NCI-H748 (cell line): ENCODE results near the gene OGT.
"Not testable (repeated sequence)": the region's sequence is repeated elsewhere in the genome, so short reads cannot be mapped to it uniquely, and the experiment has no call there.

Source experiments
- DNase-seq: peaks from one replicate; lab custom pipeline; 2025; ENCODE audit not compliant: unreplicated experiment; lab: John Stamatoyannopoulos, UW

OGT gene

GRCh38 chrX:71532753-71533425 lies at the start of gene OGT:
TSS of gene OGT (plus strand) at chrX:71533104. CDS start at chrX:71533300, 196 bp downstream.
- DNase-seq = peak; percentile 98

DNA sequence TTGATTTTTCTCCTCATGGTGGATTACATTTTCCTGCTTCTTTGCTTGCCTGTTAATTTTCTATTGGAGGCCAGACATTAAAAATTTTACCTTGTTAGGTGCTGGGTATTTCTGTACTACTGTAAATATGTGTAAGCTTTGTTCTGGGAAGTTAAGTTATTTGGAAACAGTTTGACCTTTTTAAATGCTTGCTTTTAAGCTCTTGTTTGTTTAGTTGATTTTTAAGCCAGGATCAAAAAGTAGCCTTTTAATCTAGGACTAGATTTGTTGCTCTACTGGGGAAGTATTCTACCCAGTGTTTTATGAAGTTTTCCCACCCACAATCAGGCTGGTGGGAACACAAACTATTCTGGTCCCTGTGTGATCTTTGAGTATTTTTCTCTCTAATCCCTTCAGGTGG lies 45.1 kb upstream of the OGT start:
- no peak for DNase-seq

- no peak for DNase-seq
These were observed 43.4 kb upstream of the OGT start for GRCh38 chrX:71489540-71489939.

DNA sequence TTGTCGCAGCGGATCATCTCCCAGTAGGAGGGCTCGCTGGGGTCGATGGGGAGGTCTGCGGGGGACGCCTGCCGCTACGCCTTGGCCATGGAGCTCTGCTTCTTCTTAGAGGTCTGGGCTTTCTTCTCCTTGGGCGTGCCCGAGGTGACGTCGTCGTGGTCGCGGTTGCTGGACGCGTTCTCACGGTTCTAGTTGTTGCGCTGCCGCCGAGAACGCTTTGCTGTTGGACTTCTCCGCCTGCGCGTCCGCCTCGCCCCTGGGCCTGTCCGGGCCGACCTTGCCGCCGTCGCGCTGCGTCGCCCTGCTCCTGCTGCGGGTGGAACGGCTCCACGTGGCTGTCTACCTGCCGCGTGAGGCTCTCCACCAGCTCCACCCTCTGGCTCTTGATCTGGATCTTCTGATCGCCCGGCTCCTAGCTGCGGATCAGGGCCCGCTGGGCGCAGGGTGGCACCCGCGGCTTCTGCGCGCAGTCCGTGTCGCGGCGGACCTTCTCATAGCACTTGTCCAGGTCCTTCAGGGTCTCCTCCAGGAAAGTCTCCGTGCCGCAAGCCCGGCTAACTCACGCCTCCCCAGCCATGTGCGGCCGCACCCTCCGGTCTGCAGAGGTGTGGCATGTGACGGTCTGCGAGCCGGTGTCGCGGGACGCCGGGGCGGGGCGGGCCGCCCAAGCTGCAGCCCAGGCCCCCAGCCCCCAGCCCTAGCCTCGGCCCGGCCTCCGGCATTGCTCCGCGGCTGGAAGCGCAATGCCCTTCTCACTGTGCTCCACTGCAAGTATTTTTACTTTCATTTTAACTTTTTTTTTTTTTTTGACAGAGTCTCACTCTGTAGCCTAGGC lies 40.5 kb upstream of the OGT start:
- peak; percentile 54 for DNase-seq

- DNase-seq = no peak
These were observed 39.7 kb upstream of the OGT start for GRCh38 chrX:71493111-71493613.

DNA sequence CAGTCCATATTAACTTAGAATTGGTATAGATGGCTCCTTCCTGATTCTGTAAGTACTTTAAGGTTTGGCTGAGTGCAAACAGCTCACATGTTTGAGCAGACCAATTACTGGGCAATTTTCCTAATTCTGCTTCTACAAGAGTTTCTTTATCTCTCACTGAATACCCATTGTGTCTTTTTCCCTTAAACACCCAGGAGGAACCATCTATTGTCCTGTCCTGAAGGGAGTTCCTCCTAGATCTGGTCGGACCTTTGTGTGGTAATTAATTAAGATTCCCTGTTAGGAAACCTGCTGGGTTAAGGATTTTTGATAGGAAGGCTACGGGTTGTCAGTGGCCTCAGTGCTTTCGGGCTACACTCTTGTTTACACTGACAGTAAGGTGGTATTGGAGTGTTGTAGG lies 36.9 kb upstream of the OGT start:
- peak; percentile 4 for DNase-seq

DNA sequence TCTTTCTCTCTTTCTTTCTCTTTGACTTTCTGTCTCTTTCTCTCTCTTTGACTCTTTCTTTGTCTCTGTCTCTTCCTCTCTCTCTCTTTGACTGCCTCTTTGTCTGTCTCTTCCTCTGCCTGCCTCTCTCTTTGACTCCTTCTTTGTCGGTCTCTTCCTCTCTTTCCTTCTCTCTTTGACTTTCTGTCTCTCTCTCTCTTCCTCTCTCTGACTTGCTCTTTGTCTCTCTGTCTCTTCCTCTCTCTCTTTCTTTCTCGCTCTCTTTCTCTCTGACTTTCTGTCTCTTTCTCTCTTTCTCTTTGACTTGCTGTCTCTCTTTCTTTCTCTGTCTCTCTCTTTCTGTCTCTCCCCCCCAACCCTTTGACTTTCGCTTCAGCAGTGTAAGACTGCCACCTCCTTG lies 36.4 kb upstream of the OGT start:
- DNase-seq = no peak

- DNase-seq = not testable (repeated sequence)
These were observed 30.8 kb upstream of the OGT start for GRCh38 chrX:71502080-71502479.

DNA sequence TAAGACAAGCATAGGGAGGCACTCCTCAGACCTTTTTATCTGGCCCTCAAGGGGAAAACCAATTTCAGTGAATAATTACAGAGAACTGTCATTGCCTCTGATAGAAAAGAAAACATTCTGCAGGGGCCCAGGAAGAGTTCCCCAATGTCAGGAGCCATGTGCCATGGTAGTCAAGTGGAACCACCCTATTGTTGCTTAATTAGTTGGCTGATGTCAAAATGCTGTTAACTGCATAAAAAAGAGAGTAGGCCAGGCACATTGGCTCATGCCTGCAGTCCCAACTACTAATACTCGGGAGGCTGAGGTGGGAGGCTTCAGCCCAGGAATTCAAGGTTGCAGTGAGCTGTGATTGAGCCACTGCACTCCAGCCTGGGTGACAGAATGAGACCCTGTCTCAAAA lies 28.6 kb upstream of the OGT start:
- no peak for DNase-seq

- DNase-seq = no peak
These were observed 23.6 kb upstream of the OGT start for GRCh38 chrX:71509289-71509688.

- DNase-seq = no peak
These were observed 22.7 kb upstream of the OGT start for GRCh38 chrX:71510161-71510560.

DNA sequence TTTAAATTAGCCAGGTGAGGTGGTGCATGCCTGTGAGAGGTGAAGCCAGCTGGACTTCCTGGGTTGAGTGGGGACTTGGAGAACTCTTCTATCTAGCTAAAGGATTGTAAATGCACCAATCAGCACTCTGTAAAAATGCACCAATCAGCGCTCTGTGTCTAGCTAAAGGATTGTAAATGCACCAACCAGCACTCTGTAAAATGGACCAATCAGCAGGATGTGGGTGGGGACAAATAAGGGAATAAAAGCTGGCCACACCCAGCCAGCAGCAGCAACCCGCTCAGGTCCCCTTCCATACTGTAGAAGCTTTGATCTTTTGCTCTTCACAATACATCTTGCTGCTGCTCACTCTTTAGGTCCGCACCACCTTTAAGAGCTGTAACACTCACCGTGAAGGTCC lies 19.2 kb upstream of the OGT start:
- DNase-seq = not testable (repeated sequence)

- DNase-seq = no peak
These were observed 18.4 kb upstream of the OGT start for GRCh38 chrX:71514367-71515037.

GRCh38 chrX:71515038-71515396 lies 17.9 kb upstream of the OGT start:
- DNase-seq = no peak

DNA sequence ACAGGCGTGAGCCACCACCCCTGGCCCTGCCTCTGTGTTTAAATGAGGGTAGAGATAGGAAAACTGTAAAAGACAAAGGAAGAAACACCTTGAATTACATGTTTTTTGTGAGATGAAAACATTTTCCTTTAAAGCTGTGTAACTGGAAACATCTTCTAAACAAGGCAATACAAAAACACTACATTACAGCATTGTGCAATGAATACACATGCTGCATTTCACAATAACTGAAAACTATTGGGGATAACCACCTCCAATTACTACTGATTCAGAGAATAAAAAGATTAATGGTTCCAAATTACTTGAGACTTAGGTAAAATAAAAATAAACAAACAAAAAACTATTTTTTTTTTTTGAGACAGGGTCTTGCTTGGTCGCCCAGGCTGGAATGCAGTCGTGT lies 7.6 kb upstream of the OGT start:
- no peak for DNase-seq

GRCh38 chrX:71532078-71532752 lies 689 bp upstream of the OGT start:
- peak; percentile 49 for DNase-seq

DNA sequence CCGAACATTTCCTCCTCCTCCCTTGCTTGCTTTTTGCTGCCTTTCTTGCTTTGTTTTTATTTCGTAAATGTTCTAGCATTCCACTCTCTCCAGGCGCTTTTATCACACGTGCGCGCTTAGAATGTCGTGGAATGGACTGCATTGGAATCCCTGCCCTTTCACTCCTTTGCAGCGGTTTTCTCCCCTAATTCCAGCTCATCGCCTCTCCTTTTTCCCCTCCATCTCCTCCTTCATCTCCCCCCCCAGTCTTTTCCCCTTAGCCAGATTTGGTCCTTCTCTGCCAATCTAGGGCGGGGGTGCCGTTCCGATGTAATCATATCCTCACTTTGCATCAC lies 579 bp downstream of the OGT start:
- DNase-seq = no peak

- DNase-seq = peak; percentile 85
These were observed 1.1 kb downstream of the OGT start for GRCh38 chrX:71533851-71534561.

DNA sequence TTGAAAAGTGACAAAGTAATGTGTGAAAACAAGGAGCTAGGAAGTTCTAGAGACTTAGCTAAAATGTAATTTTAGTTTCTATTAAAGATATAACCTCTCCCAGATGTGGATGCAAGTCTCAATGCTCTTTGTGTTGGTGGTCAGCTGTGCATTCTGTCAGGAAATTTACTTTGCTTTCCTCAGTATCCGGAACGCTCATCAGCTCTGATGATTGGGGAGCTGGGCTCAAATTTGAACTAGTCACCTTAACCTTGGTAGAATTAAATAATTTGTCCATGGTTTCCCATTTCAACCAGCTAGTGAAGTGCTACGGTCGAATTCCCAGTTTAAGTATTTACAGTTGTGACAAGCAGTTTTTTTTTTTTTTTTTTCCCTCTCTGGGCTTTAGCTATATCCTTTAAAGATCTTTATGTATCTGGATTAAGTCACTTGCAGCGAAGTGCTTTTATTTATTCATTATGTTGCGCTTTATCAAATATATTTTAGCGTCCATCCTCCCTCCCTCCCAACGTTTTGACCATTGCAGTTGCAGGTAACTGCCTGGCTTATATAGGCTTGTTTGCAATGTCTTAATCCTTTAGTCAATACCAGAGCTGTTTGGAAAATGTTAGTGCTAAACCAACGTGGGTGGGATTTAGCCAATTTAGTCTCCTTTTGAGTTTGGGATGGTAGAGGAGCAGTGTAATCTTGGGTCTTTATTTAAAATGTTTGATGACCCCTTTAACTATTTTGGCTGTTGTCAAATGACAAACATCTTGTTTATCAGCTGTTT lies 2.1 kb downstream of the OGT start:
- peak; percentile 12 for DNase-seq

DNA sequence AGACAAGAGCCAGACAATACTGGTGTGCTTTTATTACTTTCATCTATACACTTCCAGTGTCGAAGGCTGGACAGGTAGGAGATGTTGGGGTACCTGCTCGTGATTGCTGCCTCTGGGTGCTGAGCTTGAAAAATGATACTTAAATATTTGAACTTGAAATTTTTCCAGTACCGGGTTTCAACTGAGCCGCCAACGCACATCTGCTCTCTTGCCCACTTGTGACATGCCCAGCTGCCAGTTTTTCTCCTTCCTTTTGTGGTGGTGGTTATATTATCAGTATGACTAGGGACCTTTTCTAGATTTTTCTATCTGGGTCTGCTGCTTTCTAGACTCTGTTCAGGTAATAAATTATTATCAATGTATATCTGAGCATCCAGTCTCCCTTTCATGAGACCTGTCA lies 3.4 kb downstream of the OGT start:
- no peak for DNase-seq
